Stimulated activated CD4-positive, alpha-beta T cell treated with anti-CD3 and anti-CD28 coated beads, Interleukin-2, amount 100 ng/mL, for 4 hours (primary cell): ENCODE results near the gene RPL23.
A peak's percentile ranks its signal among the peaks of the same experiment; 100 is the strongest.

Source experiments
- DNase-seq: peaks from one replicate; pipeline ENCODE4 v3.0.0-alpha.2; 2020; ENCODE audit warnings: low read depth

Gene RPL23

DNA sequence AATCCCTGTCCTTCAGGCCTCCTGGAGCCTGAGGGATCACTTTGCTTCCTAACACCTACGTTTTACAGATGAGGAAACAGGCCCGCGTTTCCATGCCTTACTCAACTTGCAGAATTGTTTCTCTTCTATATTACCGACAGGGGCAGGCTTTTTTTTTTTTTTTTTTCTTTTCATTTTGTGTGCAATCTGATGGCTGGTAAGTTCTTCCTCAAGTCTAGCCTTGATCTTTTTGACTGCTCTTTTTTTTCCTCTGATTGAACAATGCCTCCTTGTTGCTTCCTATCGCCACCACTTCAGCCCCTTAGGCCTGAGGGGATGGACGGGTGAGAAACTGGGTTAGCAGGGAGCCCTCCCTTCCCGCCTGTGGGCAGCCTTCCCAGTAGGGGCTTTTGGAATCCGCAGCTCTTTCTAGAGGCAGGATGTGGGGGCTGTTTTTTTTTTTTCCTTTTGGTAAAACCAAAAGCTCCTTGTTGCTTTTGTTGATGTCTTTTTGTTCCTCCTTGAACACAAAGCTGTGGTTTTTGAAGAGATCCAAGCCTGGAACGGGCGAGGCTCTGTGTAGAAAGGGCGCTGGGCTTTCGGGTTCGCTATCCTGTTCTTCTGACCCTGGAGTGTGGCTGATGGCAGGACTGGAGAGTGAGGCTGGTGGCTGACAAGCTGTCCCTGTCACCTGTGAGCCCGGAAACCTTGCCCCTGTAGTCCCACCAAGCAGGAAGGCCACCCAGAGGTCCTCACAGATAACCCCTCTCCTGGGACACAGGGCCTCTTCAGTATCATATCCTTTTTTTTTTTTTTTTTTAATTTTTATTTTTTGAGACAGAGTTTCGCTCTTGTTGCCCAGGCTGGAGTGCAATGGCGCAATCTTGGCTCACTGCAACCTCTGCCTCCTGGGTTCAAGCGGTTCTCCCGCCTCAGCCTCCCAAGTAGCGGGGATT, 30.3 kb upstream of the RPL23 start:
- DNase-seq, result no peak

DNA sequence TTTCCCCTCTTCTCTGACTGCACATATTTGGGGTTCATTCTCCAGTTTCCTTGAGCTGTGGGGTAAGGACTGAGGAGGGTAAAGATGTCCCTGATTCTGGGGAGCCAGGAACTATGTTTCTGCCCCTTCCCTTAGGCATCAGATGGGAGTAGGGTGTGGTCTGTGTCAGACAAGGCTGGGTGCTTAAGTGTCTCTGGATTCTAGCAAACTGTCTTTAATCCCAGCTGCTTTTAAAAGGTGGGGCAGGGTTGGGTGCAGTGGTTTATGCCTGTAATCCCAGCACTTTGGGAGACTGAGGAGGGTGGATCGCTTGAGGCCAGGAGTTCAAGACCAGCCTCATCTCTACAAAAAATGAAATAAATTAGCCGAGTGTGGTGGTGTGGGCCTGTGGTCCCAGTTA, 29.3 kb upstream of the RPL23 start:
- DNase-seq, result no peak

GRCh38 chr17:38881600-38882191, 28.2 kb upstream of the RPL23 start:
- DNase-seq, result no peak

- DNase-seq, result no peak
Measured at GRCh38 chr17:38879878-38880665, 26.6 kb upstream of the RPL23 start.

DNA sequence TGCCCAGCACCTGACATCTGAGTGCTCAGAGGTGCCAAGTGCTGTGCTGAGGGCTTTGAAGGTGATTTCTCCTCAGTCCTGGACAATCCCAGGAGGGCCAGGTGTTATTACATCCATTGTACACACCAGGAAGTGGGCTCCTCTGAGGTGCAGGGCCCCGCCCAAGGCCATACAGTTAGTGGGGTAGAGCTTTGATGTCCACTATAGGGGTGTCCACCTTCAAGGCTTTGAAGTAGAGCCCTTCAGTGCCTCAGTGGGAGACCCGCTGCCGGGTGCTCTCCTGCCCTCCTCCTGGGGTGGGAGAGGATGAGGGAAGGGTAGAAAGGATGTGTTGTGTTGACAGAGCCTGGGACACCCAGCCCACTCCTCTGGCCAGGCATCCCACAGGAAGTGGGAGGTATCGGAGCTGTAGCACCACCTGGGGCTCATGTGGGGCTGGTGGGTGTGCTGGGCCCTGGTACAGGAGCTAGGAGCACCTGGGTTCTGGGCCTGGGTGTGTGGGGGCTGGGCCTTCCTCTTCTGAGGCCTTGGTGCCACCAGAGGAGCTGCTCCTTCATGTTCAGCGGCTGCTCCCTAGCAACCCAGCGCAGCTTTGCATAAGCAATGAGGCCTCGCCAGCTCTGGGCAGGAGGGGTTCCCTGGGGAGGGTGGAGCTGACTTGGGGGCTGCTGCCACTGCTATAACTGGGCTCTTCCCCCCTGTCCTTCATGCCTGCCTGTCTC, 23.8 kb upstream of the RPL23 start:
- DNase-seq, result no peak

DNA sequence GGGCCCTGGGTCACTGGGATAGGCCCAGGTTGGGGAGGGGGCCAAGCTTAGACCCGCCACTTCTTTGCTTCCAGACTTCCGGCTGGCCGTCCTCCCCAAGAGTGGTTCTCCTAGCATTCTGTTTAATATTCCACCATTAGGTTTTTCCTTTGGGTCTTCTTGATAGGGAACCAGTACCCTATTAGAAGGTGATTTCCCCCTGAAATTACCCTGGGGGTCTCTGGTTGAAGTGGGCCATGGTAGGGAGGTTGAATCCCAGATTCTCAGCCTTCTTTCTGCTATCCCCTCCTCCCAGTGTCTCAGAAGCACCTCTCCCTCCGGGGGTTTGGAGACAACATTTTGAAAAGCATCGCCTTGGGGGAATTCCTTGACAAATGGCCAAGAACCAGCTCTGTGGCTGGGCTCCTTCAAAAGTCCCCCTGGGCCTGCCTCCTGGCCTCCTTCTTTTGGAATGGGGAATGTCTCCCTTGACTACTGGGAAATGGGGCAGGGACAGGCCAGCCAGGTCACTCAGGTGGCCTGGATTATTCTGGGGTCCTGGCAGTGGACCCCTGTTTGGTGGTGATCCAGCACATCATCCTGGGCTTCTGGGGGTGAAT, 22.1 kb upstream of the RPL23 start:
- no peak for DNase-seq

GRCh38 chr17:38874505-38875400, 21.2 kb upstream of the RPL23 start:
- no peak for DNase-seq

DNA sequence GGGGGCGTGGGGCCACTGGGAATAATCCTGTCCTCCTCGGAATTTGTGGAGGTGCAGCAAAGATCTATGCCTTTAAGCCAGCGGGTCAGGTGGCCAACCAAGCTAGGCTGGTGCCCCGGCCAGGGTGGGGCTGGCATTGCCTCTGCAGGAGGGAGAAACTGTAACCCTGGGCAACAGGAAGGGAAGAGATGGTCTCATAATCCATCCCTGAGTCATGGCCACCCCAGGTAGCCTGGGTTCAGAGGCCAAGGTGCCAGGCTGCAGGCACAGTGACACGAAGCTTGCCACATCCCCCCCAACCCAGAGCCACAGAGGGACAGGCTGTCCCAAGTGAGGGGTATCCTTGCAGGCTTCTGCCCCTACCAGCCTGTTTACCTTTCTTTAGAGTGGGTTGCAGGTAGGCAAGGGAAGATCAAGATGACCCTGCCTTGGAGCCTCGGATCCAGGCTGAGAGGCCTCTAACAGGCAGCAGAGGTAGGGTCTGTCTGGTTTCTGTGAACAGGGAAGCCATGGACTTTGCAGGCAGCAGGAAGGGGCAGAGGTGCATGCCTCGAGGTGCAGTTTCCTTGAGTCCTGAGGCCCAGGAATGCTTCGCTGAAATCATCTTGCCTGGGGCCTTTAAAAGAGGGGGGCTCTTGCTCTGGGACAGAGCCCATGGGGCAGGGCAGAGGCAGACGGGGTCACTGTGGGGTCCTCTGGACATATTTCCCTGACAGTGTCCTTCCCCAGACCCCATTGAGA, 20.3 kb upstream of the RPL23 start:
- no peak for DNase-seq

DNA sequence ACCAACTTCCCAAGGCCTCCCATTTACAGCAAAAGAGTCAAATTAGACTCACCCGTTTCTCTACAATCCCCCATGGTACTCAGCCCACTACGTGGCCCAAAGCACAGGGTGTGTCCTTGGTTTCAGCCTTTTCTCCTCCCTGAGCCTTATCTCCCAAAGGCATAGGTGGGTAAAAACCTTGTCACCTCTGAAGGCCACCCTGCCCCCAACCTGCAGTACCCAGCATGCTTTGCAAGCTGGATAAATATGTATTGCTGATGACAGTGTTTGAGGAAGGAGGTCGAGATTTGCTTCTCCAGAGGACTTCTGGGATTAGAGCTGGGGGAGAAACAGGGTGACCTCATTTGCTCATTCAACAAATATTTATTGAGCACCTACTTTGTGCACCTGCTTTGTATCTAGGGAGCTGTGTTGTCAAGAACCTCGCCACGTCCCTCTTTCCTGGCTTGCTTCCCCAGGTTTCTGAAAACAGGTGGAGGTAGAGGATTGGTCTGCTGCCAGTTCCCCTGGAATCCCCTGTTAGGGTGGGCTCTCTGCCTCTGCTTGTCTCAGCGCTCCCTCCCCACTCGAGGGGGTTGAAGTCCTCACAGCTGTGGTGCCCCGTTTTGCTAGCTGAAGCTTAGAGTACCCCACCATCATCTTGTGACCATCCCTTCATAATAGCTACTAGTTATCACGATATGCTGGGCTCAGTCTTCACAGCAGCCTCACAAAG, 19.3 kb upstream of the RPL23 start:
- no peak for DNase-seq

GRCh38 chr17:38872027-38872511, 18.5 kb upstream of the RPL23 start:
- no peak for DNase-seq

DNA sequence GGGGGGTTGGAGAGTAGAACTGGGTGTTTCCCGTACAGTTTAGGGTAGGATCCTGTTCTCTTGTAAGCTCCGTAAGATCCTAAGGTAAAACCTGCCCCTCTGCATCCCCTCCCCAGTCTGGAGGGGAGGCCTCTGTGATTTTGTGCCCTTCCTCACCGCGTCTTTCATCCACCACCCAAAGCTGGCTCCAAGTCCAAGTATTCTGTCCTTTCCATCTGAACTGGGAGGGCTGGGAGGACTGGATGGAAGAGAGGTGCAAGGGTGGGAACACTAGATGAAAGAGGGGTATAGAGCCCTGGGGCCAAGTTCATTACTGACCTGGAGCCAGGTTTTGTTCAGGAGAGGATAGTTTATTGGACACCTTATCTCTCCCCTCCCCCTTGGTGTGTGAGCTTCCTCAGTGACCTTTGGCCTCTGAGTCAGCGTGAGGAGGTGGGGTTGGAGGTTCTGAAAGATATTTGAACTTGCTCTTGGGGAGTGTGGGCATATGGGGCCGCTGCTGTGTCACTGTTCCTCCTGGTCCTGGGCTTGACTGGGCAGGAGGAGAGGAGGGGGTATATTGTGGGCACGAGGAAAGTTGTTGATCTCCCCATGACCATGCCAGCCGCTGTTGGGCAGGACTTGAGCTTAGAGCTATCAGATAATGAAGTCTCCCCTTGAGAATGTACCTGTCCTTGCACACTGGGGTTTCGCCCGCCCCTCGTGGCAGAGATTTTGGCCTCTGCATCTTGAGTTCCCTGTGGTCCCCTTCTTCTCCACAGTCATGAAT, 17.9 kb upstream of the RPL23 start:
- peak; percentile 79 for DNase-seq

GRCh38 chr17:38870259-38871165, 17.0 kb upstream of the RPL23 start:
- peak; percentile 53 for DNase-seq

DNA sequence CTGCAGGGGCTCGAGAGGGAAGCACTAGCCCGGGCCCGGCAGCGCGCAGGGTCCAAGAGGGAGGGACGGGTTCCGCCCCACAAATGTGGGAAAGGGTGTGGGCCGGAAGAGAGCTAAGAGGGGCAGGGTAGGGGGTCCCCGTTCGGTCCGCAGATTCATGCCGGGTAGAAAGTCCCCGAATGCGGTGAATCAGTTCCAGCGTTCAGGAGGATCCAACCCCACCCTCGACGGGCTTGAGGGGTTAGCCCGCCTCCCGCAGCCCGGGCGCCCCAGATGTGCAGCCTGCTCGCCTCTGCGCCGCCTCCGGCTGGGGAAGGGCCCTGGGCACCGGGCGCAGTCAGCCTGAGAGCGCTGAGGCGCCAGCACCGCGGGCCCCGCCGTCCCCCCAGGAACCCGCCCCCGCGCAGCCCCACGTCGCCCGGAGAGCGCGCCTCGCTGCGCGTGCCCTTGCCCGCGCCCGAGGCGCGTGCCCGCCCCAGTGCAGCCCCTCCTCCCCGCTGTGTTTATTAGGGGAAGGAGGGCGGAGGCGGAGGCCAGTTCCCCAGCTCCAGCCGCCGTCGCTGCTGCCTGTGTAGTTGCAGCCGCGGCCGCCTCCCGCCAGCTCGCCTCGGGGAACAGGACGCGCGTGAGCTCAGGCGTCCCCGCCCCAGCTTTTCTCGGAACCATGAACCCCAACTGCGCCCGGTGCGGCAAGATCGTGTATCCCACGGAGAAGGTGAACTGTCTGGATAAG, 16.2 kb upstream of the RPL23 start, which contains the start of gene LASP1:
Gene LASP1, plus strand, starts transcription at position 533 of the 733 bp plus-strand sequence. Its CDS starts 132 bp downstream, at position 665.
- peak; percentile 73 for DNase-seq

GRCh38 chr17:38868817-38869525, 15.4 kb upstream of the RPL23 start:
- DNase-seq, result peak; percentile 78

GRCh38 chr17:38867968-38868816, 14.7 kb upstream of the RPL23 start:
- DNase-seq, result no peak
